Peyer's patch (tissue), 4 donors: ENCODE results near the gene LAG3. TPM values are rescaled to one million over a fixed set of nuclear protein-coding genes. Genes with fewer than 3 reads are reported as not detected.

Experiments
- DNase-seq, 3 donors: peaks; one replicate each; pipeline ENCODE4 v3.0.0-alpha.2; 2017 to 2019
- H3K27ac ChIP-seq, 4 donors: fragments of 200-600 bp; sonication (generic); one replicate each; pipeline ENCODE4 v1.5.1; 2016 to 2019
- H3K27me3 ChIP-seq, 2 donors: fragments of 200-600 bp; sonication (generic); one replicate each; pipeline ENCODE4 v1.5.1; 2019
- H3K36me3 ChIP-seq, 3 donors: fragments of 200-600 bp; sonication (generic); one replicate each; pipeline ENCODE4 v1.5.1; 2016 to 2019
- H3K4me1 ChIP-seq, 4 donors: fragments of 200-600 bp; sonication (generic); one replicate each; pipeline ENCODE4 v1.5.1; 2016 to 2019
- H3K4me3 ChIP-seq, 4 donors: fragments of 200-600 bp; sonication (generic); 1 replicate in 3 of 4; 2 replicates in 1 of 4; pipeline ENCODE4 v1.5.1; 2016 to 2019; ENCODE audit warnings: mild to moderate bottlenecking in 1 of 4
- H3K9me3 ChIP-seq, 4 donors: fragments of 200-600 bp; sonication (generic); one replicate each; pipeline ENCODE4 v1.5.1; 2016 to 2019; ENCODE audit warnings: mild to moderate bottlenecking in 1 of 4
- CTCF ChIP-seq, 6 experiments: fragments of 450-650 bp in 4 of 6; fragments of 200-600 bp in 2 of 6; sonication (generic) in 1 of 6; IDR thresholded peaks; one replicate each; pipeline ENCODE4 v1.5.1; 2017 to 2019; ENCODE audit warnings: antibody characterized with exemption in 6 of 6, mild to moderate bottlenecking in 3 of 6, moderate library complexity in 1 of 6
- POLR2A ChIP-seq, 2 donors: fragments of 450-650 bp; IDR thresholded peaks; one replicate each; pipeline ENCODE4 v1.5.1; 2017; ENCODE audit warnings: antibody characterized with exemption in 2 of 2, mild to moderate bottlenecking in 2 of 2, moderate library complexity in 2 of 2
- total RNA-seq, 4 donors: library from RNA; depleted of rRNA; stranded (reverse); fragments of >200 nt; gene quantifications; one replicate each; pipeline ENCODE4 v1.1.0, GENCODE V29; 2016

LAG3 gene
- total RNA-seq, 4 donors from 2014 or later, result 1.3 to 3.0 (median 1.6) TPM; not detected in 1

DNA sequence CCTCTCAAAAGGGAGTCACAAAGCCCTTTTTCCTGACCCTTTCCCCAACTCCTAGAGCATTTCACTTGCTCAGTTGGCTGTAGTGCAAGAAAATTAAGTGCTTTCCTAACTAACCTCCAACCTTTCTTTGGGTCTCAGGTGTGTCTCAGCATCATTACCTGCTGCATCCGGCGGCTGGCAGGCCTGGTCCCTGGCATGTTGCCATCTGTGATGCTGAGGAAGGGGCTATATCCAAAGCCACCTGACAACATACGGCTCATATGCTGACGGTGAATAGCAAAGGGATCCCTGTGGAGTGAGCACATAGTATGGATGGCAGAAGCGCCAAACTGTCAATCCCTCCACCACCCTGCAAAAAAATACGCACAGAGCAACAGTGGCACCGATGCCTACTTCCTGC, 20.6 kb upstream of the LAG3 start:
- Histone ChIP-seq H3K36me3 (peaks cover 0 to 50% (median 0%) of the 10 kb centered on the region in 3 donors), H3K4me3 (peak overlapping the region in 2 of 4 donors; percentile 78 to 91)
- DNase-seq, result no peak

GRCh38 chr12:6752167-6752920, 20.0 kb upstream of the LAG3 start:
- Histone ChIP-seq H3K27ac (peak overlapping the region; percentile 97 to 99 (median 98)), H3K4me3 (peak overlapping the region; percentile 78 to 91 (median 86)), H3K36me3 (peaks cover 0 to 44% (median 0%) of the 10 kb centered on the region in 3 donors), H3K4me1 (peaks cover 0 to 16% (median 3%) of the 10 kb centered on the region in 4 donors), H3K9me3 (no peaks in the 10 kb centered on the region), H3K27me3 (no peaks in the 10 kb centered on the region)
- TF ChIP-seq CTCF (IDR thresholded peaks at IDR 0.05), result peak in 2 of 6 experiments; percentile 14 to 17
- TF ChIP-seq POLR2A (IDR thresholded peaks at IDR 0.05), result no peak
- peak in 2 of 3 donors; percentile 32 to 61 for DNase-seq

More for the DNA sequence above, 20.6 kb upstream of the LAG3 start:
- no peaks in the 10 kb centered on the region for H3K27me3 ChIP-seq
- H3K27ac ChIP-seq, result peak overlapping the region in 3 of 4 donors; percentile 97 to 99 (median 98)
- no peaks in the 10 kb centered on the region for H3K9me3 ChIP-seq
- peaks cover 0 to 16% (median 3%) of the 10 kb centered on the region in 4 donors for H3K4me1 ChIP-seq
- TF ChIP-seq CTCF (IDR thresholded peaks at IDR 0.05) (no peak), POLR2A (IDR thresholded peaks at IDR 0.05) (no peak)

GRCh38 chr12:6752921-6753771, 19.2 kb upstream of the LAG3 start, which contains the start of gene MLF2:
Gene MLF2, minus strand, starts transcription at chr12:6753141. Its CDS starts 807 bp downstream, at chr12:6752334.
- H3K9me3 ChIP-seq, result no peaks in the 10 kb centered on the region
- H3K27ac ChIP-seq, result peak within 1 kb of the TSS; percentile 97 to 99 (median 98)
- H3K36me3 ChIP-seq, result peaks cover 0 to 36% (median 0%) of the 10 kb centered on the region in 3 donors
- H3K4me3 ChIP-seq, result peak within 1 kb of the TSS; percentile 78 to 91 (median 86)
- DNase-seq, result peak; percentile 96 to 99 (median 98)
- TF ChIP-seq CTCF (IDR thresholded peaks at IDR 0.05) (peak in 3 of 6 experiments; percentile 6 to 98 (median 85)), POLR2A (IDR thresholded peaks at IDR 0.05) (peak; percentile 89 to 91)
- H3K27me3 ChIP-seq, result no peaks in the 10 kb centered on the region
- peaks cover 0 to 16% (median 3%) of the 10 kb centered on the region in 4 donors for H3K4me1 ChIP-seq

DNA sequence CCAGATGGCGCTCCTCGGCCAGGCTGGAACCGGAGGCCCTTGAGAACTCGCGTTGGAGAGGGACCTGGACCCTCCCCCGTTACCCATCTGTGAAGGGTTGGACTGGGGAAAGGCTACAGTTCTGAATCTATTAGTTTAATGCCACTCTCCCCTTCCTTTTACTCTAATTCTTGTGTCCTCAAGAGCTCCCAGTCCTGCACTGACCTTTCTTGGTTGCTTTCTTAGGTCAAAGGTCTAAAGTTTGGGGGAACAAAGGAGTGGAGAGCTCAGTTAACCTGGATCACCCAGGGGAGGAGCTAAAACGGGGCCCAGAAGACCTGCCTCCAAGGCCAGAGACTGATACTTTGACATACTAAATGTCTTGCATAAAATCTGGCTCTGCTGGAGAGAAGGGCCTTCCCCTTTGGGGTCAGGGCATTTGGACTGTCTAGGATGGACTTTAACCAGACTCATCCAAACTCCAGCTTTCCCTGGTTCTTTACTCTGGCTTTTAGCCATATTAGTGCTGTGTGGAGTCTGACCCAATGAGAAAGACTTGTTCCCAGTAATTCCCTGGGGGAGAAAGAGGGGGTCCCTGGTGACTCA, 18.5 kb upstream of the LAG3 start:
- Histone ChIP-seq H3K36me3 (peaks cover 0 to 29% (median 0%) of the 10 kb centered on the region in 3 donors), H3K9me3 (no peaks in the 10 kb centered on the region), H3K27ac (peak overlapping the region; percentile 97 to 99 (median 98)), H3K27me3 (no peaks in the 10 kb centered on the region), H3K4me1 (peaks cover 0 to 16% (median 3%) of the 10 kb centered on the region in 4 donors), H3K4me3 (peak overlapping the region in 1 of 4 donors; percentile 91)
- TF ChIP-seq POLR2A (IDR thresholded peaks at IDR 0.05), result no peak
- TF ChIP-seq CTCF (IDR thresholded peaks at IDR 0.05), result peak in 4 of 6 experiments; percentile 93 to 98 (median 96)
- DNase-seq, result no peak

- DNase-seq, result no peak
- H3K9me3 ChIP-seq, result no peaks in the 10 kb centered on the region
- H3K36me3 ChIP-seq, result peaks cover 0 to 24% (median 0%) of the 10 kb centered on the region in 3 donors
These were observed 17.9 kb upstream of the LAG3 start for GRCh38 chr12:6754411-6754810.

More at GRCh38 chr12:6754411-6754810, 17.9 kb upstream of the LAG3 start:
- peak overlapping the region in 3 of 4 donors; percentile 98 to 99 (median 99) for H3K27ac ChIP-seq
- TF ChIP-seq POLR2A (IDR thresholded peaks at IDR 0.05) (no peak), CTCF (IDR thresholded peaks at IDR 0.05) (no peak)
- H3K4me1 ChIP-seq, result peaks cover 0 to 16% (median 3%) of the 10 kb centered on the region in 4 donors
- H3K4me3 ChIP-seq, result no peak overlapping the region
- H3K27me3 ChIP-seq, result no peaks in the 10 kb centered on the region
